H9 (cell line): Measurements from ENCODE around the gene AKNAD1. TPM values are rescaled to one million over a fixed set of nuclear protein-coding genes. Genes with fewer than 3 reads are reported as not detected.

Experiments
- DNase-seq: peaks from one replicate; pipeline ENCODE4 v3.0.0-alpha.2; 2017
- H2AFZ ChIP-seq: one replicate; pipeline ENCODE4 v1.6.1; 2013; ENCODE audit warnings: mild to moderate bottlenecking, low read length, control low read depth, moderate library complexity
- H2AK5ac ChIP-seq: 2 replicates; pipeline ENCODE4 v1.6.1; 2013; ENCODE audit warnings: low read length, control low read depth, mixed read lengths; ENCODE audit not compliant: insufficient read length
- H2BK120ac ChIP-seq: one replicate; pipeline ENCODE4 v1.6.1; 2013; ENCODE audit warnings: low read depth, mild to moderate bottlenecking, low read length, control low read depth, inconsistent platforms; ENCODE audit not compliant: poor library complexity, severe bottlenecking
- H2BK12ac ChIP-seq: 2 replicates; pipeline ENCODE4 v1.6.1; 2013; ENCODE audit warnings: low read length, control low read depth, mixed read lengths, low read depth; ENCODE audit not compliant: insufficient read length
- H2BK15ac ChIP-seq: 2 replicates; pipeline ENCODE4 v1.6.1; 2013; ENCODE audit warnings: low read depth, low read length, control low read depth
- H2BK20ac ChIP-seq: one replicate; pipeline ENCODE4 v1.6.1; 2013; ENCODE audit warnings: low read depth, mild to moderate bottlenecking, low read length, control low read depth, inconsistent platforms; ENCODE audit not compliant: poor library complexity, severe bottlenecking
- H2BK5ac ChIP-seq: 2 replicates; pipeline ENCODE4 v1.6.1; 2013; ENCODE audit warnings: low read length, control low read depth, mixed read lengths; ENCODE audit not compliant: insufficient read length
- H3K14ac ChIP-seq: 2 replicates; pipeline ENCODE4 v1.6.1; 2013; ENCODE audit warnings: low read length, control low read depth; ENCODE audit not compliant: insufficient read depth
- H3K18ac ChIP-seq: 2 replicates; pipeline ENCODE4 v1.6.1; 2013; ENCODE audit warnings: low read depth, mild to moderate bottlenecking, mixed read lengths, low read length, control low read depth; ENCODE audit not compliant: insufficient read length
- H3K23ac ChIP-seq: 2 replicates; pipeline ENCODE4 v1.6.1; 2013; ENCODE audit warnings: low read length, control low read depth, mixed read lengths, low read depth; ENCODE audit not compliant: insufficient read length
- H3K23me2 ChIP-seq: 2 replicates; pipeline ENCODE4 v1.6.1; 2013; ENCODE audit warnings: low read depth, mild to moderate bottlenecking, mixed read lengths, low read length, control low read depth; ENCODE audit not compliant: insufficient read length, poor library complexity, severe bottlenecking
- H3K27ac ChIP-seq: 2 replicates; pipeline ENCODE4 v1.5.1; 2013; ENCODE audit warnings: low read length, control low read depth, mixed read lengths, low read depth; ENCODE audit not compliant: insufficient read length
- H3K27me3 ChIP-seq: 2 replicates; pipeline ENCODE4 v1.6.1; 2013; ENCODE audit warnings: low read length, control low read depth, inconsistent platforms; ENCODE audit not compliant: insufficient read depth
- H3K4ac ChIP-seq: 2 replicates; pipeline ENCODE4 v1.6.1; 2013; ENCODE audit warnings: low read depth, mild to moderate bottlenecking, control low read depth, inconsistent platforms, low read length, moderate library complexity
- H3K4me1 ChIP-seq: 2 replicates; pipeline ENCODE4 v1.6.1; 2013; ENCODE audit warnings: low read length, control low read depth, inconsistent platforms; ENCODE audit not compliant: insufficient read depth
- H3K4me2 ChIP-seq: 2 replicates; pipeline ENCODE4 v1.6.1; 2013; ENCODE audit warnings: low read length, control low read depth, mixed read lengths; ENCODE audit not compliant: insufficient read length, insufficient read depth
- H3K56ac ChIP-seq: 2 replicates; pipeline ENCODE4 v1.6.1; 2013; ENCODE audit warnings: low read depth, mild to moderate bottlenecking, mixed read lengths, low read length, control low read depth; ENCODE audit not compliant: insufficient read length
- H3K79me1 ChIP-seq: 2 replicates; pipeline ENCODE4 v1.6.1; 2013; ENCODE audit warnings: low read depth, mild to moderate bottlenecking, moderate library complexity, low read length, control low read depth, inconsistent platforms; ENCODE audit not compliant: insufficient read depth, poor library complexity, severe bottlenecking
- H3K79me2 ChIP-seq: 2 replicates; pipeline ENCODE4 v1.6.1; 2013; ENCODE audit warnings: low read length, control low read depth, inconsistent platforms; ENCODE audit not compliant: insufficient read depth
- H3K9ac ChIP-seq: 2 replicates; pipeline ENCODE4 v1.6.1; 2013; ENCODE audit warnings: low read length, control low read depth, mixed read lengths; ENCODE audit not compliant: insufficient read length; ENCODE audit errors: extremely low read depth
- H3K9me3 ChIP-seq: one replicate; pipeline ENCODE4 v1.6.1; 2013; ENCODE audit warnings: low read depth, low read length, inconsistent platforms; ENCODE audit not compliant: control insufficient read depth
- H3T11ph ChIP-seq: one replicate; pipeline ENCODE4 v1.6.1; 2013; ENCODE audit warnings: mild to moderate bottlenecking, low read length, control low read depth, inconsistent platforms
- H4K20me1 ChIP-seq: one replicate; pipeline ENCODE4 v1.6.1; 2013; ENCODE audit not compliant: control insufficient read depth, insufficient read length, insufficient read depth
- H4K5ac ChIP-seq: 2 replicates; pipeline ENCODE4 v1.6.1; 2013; ENCODE audit warnings: low read depth, mild to moderate bottlenecking, mixed read lengths, low read length, control low read depth; ENCODE audit not compliant: insufficient read length
- H4K8ac ChIP-seq: replicated peaks from 2 replicates; pipeline ENCODE4 v1.6.1; 2013; ENCODE audit warnings: low read length, control low read depth, mixed read lengths, low read depth; ENCODE audit not compliant: insufficient read length
- H4K91ac ChIP-seq: 2 replicates; pipeline ENCODE4 v1.6.1; 2013; ENCODE audit warnings: low read depth, mild to moderate bottlenecking, moderate library complexity, mixed read lengths, low read length, control low read depth; ENCODE audit not compliant: insufficient read length
- H3K27ac Mint-ChIP-seq, 3 experiments: 2 replicates in 2 of 3; 3 replicates in 1 of 3; pipeline ENCODE4 v1.8.0; 2020 to 2021; ENCODE audit warnings: mixed read lengths in 3 of 3, mild to moderate bottlenecking in 1 of 3, moderate library complexity in 1 of 3
- H3K27me3 Mint-ChIP-seq: 2 replicates; pipeline ENCODE4 v1.8.0; 2021; ENCODE audit warnings: low read depth, mild to moderate bottlenecking, moderate library complexity, mixed read lengths
- H3K36me3 Mint-ChIP-seq, 3 experiments: 2 replicates in 2 of 3; 3 replicates in 1 of 3; pipeline ENCODE4 v1.8.0; 2020 to 2021; ENCODE audit warnings: low read depth in 3 of 3, mixed read lengths in 3 of 3; ENCODE audit not compliant: insufficient read depth in 1 of 3
- H3K4me1 Mint-ChIP-seq, 2 experiments: 2 replicates each; pipeline ENCODE4 v1.8.0; 2020; ENCODE audit warnings: mixed read lengths in 2 of 2
- H3K4me3 Mint-ChIP-seq, 2 experiments: 2 replicates in 1 of 2; 3 replicates in 1 of 2; pipeline ENCODE4 v1.8.0; 2020 to 2021; ENCODE audit warnings: mild to moderate bottlenecking in 2 of 2, mixed read lengths in 2 of 2, moderate library complexity in 1 of 2
- H3K9me3 Mint-ChIP-seq, 2 experiments: 2 replicates in 1 of 2; 3 replicates in 1 of 2; pipeline ENCODE4 v1.8.0; 2020; ENCODE audit warnings: mild to moderate bottlenecking in 2 of 2, mixed read lengths in 2 of 2, moderate library complexity in 1 of 2
- CTCF ChIP-seq: fragments of 200-600 bp; sonication (generic); conservative IDR thresholded peaks from 3 replicates; pipeline ENCODE4 v1.8.0; 2021; ENCODE audit warnings: antibody characterized with exemption, mild to moderate bottlenecking
- WGBS: extraction: QIAGEN DNeasy Blood & Tissue Kit; methylation state at CpG from one replicate; pipeline ENCODE4 v1.1.7; 2013; ENCODE audit warnings: missing lambda C conversion rate, low lambda C conversion rate, mixed read lengths; ENCODE audit not compliant: insufficient read length; ENCODE audit errors: extremely low coverage; 5-methylcytosine and 5-hydroxymethylcytosine counted together
- total RNA-seq: library from RNA; stranded (reverse); gene quantifications from 2 replicates; pipeline ENCODE4 v1.2.1, GENCODE V29; 2021

The AKNAD1 gene
- total RNA-seq, 1 experiment from 2014 or later: not detected

GRCh38 chr1:108814343-108815125 lies 42.4 kb downstream of the AKNAD1 start:
- no peak for TF ChIP-seq CTCF
- Histone ChIP-seq H3K79me1 (no peaks in the 10 kb centered on the region), H3K4me1 (no peaks in the 10 kb centered on the region; the same call in 1 of the 2 replicates), H4K8ac (no peak overlapping the region), H3K27ac (no peak overlapping the region), H3K23me2 (no peaks in the 10 kb centered on the region), H2BK12ac (no peak overlapping the region), H2BK15ac (no peak overlapping the region), H3K27me3 (no peaks in the 10 kb centered on the region), H3K4ac (no peak overlapping the region), H3K23ac (no peak overlapping the region), H2AFZ (peak overlapping the region; percentile 52), H4K20me1 (no peaks in the 10 kb centered on the region), H3K18ac (peak overlapping the region; percentile 11), H2BK5ac (no peak overlapping the region), H3K9me3 (no peaks in the 10 kb centered on the region), H3K9ac (no peak overlapping the region), H3K14ac (no peak overlapping the region), H4K5ac (no peak overlapping the region), H3K4me2 (no peak overlapping the region), H2BK120ac (no peak overlapping the region), H2AK5ac (no peak overlapping the region), H2BK20ac (no peak overlapping the region), H3K56ac (no peak overlapping the region), H4K91ac (no peak overlapping the region), H3T11ph (no peak overlapping the region), H3K79me2 (no peaks in the 10 kb centered on the region)
- Mint-ChIP-seq H3K4me3 (no peak overlapping the region), H3K27me3 (no peaks in the 10 kb centered on the region), H3K36me3 (0 out of 7 replicates have a peak, but pooled peaks cover 0 to 3% (median 0%) of the 10 kb centered on the region in 3 experiments), H3K27ac (peak overlapping the region in 1 of 3 experiments; percentile 27; a peak in 1 of 7 replicates), H3K4me1 (peaks cover 31 to 36% of the 10 kb centered on the region in 2 experiments), H3K9me3 (no peaks in the 10 kb centered on the region)
- WGBS: no CpG with 5 or more reads among the region's 4 CpGs
- no peak for DNase-seq
